ENCODE measurements around the gene FAN1.

GRCh38 chr15:30954674-30955073 is 51.0 kb downstream of the FAN1 start:
- TF ChIP-seq CTCF (conservative IDR thresholded peaks at IDR 0.05; ENCODE audit: low read length) (no peak), EZH2phosphoT487 (IDR thresholded peaks at IDR 0.05; ENCODE audit: borderline replicate concordance) (no peak)

Data from Loucy (cell line).